ENCODE measurements around the gene RPL34. TPM values are rescaled to one million over a fixed set of nuclear protein-coding genes. Genes with fewer than 3 reads are reported as not detected.

RPL34 gene
- total RNA-seq, 1 experiment from 2014 or later = 488 TPM

DNA sequence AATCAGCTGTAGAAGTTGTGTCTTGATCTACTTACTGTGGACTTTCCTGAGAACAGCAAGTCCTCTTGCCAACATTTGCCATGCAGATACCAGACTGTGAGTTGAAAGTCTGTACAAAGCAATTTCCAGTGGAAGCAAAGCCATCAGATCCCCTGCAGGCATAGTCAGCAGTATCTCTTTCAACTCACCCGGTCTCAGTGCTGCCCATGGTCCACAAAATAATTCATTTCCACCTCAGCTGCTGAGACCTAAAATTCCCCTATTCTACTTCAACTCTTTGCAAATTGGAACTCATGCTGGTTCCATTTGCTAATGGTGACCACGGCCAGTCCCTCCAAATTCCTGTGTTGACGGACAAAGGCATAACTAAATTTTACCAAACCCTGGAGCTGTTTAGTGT, 46.0 kb upstream of the RPL34 start:
- Histone ChIP-seq H3K9me3 (ENCODE audit: control insufficient read depth, insufficient read depth, low read depth, low read length) (no peaks in the 10 kb centered on the region), H3K27ac (ENCODE audit: low read length) (no peak overlapping the region), H3K4me1 (ENCODE audit: control insufficient read depth, insufficient read depth, low read length) (no peaks in the 10 kb centered on the region), H3K36me3 (ENCODE audit: control insufficient read depth, insufficient read depth, low read length) (no peaks in the 10 kb centered on the region), H3K27me3 (ENCODE audit: control insufficient read depth, insufficient read depth, low read length) (no peaks in the 10 kb centered on the region), H3K4me3 (ENCODE audit: low read depth in 2 of 2, low read length in 2 of 2) (no peak overlapping the region)
- CTCF ChIA-PET = no interaction called here
- no peak for ATAC-seq
- no peak for DNase-seq (ENCODE audit: low read depth, low spot score)
- no TSS peak for BruUV-seq (replicated peaks)
- POLR2A ChIA-PET = no interaction called here
- in situ Hi-C loops (cut with HindIII; ENCODE audit: low pct_unique_long_range_greater_than_20kb, low sequenced_read_pairs) = no loop called here
- intact Hi-C loops (cut with micrococcal nuclease; ENCODE audit: unreplicated experiment) = loop anchor here (5.0 to 10.0 kb wide), 2 partner anchors 510 to 557 kb away; no protein-coding TSS in a partner anchor
- TF ChIP-seq POLR2AphosphoS5 (IDR thresholded peaks at IDR 0.05; ENCODE audit: low read depth, low read length) (no peak), TCF7L2 (IDR thresholded peaks at IDR 0.05; ENCODE audit: low read depth, low read length) (no peak), SIN3A (IDR thresholded peaks at IDR 0.05; ENCODE audit: borderline replicate concordance, insufficient read depth, low read depth, low read length) (no peak)
- TF ChIP-seq, protein P1, sequence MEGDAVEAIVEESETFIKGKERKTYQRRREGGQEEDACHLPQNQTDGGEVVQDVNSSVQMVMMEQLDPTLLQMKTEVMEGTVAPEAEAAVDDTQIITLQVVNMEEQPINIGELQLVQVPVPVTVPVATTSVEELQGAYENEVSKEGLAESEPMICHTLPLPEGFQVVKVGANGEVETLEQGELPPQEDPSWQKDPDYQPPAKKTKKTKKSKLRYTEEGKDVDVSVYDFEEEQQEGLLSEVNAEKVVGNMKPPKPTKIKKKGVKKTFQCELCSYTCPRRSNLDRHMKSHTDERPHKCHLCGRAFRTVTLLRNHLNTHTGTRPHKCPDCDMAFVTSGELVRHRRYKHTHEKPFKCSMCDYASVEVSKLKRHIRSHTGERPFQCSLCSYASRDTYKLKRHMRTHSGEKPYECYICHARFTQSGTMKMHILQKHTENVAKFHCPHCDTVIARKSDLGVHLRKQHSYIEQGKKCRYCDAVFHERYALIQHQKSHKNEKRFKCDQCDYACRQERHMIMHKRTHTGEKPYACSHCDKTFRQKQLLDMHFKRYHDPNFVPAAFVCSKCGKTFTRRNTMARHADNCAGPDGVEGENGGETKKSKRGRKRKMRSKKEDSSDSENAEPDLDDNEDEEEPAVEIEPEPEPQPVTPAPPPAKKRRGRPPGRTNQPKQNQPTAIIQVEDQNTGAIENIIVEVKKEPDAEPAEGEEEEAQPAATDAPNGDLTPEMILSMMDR (IDR thresholded peaks at IDR 0.05) = no peak
- TF ChIP-seq, protein P2, sequence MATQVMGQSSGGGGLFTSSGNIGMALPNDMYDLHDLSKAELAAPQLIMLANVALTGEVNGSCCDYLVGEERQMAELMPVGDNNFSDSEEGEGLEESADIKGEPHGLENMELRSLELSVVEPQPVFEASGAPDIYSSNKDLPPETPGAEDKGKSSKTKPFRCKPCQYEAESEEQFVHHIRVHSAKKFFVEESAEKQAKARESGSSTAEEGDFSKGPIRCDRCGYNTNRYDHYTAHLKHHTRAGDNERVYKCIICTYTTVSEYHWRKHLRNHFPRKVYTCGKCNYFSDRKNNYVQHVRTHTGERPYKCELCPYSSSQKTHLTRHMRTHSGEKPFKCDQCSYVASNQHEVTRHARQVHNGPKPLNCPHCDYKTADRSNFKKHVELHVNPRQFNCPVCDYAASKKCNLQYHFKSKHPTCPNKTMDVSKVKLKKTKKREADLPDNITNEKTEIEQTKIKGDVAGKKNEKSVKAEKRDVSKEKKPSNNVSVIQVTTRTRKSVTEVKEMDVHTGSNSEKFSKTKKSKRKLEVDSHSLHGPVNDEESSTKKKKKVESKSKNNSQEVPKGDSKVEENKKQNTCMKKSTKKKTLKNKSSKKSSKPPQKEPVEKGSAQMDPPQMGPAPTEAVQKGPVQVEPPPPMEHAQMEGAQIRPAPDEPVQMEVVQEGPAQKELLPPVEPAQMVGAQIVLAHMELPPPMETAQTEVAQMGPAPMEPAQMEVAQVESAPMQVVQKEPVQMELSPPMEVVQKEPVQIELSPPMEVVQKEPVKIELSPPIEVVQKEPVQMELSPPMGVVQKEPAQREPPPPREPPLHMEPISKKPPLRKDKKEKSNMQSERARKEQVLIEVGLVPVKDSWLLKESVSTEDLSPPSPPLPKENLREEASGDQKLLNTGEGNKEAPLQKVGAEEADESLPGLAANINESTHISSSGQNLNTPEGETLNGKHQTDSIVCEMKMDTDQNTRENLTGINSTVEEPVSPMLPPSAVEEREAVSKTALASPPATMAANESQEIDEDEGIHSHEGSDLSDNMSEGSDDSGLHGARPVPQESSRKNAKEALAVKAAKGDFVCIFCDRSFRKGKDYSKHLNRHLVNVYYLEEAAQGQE (IDR thresholded peaks at IDR 0.05; ENCODE audit: insufficient read depth in 1 of 2, low read depth in 2 of 2, low read length in 1 of 2) = no peak

DNA sequence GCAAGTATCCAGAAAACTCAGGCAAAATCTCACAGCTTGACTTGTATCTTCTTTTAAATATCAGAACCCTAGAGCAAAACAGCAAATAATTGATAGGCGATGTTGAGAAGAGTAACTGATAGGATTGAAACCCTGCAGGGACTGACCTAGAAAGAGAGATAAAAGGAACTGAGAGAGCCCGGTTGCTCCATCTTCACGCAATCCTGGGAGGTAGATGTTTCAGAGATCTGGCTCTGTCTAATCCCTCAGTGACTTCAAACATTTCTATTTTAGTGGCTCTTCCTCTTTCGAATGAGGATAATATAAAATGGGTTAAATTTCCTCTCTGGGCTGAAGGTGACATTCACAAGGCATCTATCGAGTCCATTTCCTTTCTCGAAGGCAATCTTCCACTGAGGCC, 39.3 kb upstream of the RPL34 start:
- Histone ChIP-seq H3K36me3 (ENCODE audit: control insufficient read depth, insufficient read depth, low read length) (no peaks in the 10 kb centered on the region), H3K9me3 (ENCODE audit: control insufficient read depth, insufficient read depth, low read depth, low read length) (no peaks in the 10 kb centered on the region), H3K27me3 (ENCODE audit: control insufficient read depth, insufficient read depth, low read length) (no peaks in the 10 kb centered on the region), H3K4me3 (ENCODE audit: low read depth in 2 of 2, low read length in 2 of 2) (no peak overlapping the region), H3K27ac (ENCODE audit: low read length) (no peak overlapping the region), H3K4me1 (ENCODE audit: control insufficient read depth, insufficient read depth, low read length) (no peaks in the 10 kb centered on the region)
- BruUV-seq (replicated peaks) = no TSS peak
- TF ChIP-seq POLR2AphosphoS5 (IDR thresholded peaks at IDR 0.05; ENCODE audit: low read depth, low read length) = no peak
- TF ChIP-seq, protein P2 (IDR thresholded peaks at IDR 0.05; ENCODE audit: insufficient read depth in 1 of 2, low read depth in 2 of 2, low read length in 1 of 2) = no peak
- TF ChIP-seq, protein P1 (IDR thresholded peaks at IDR 0.05) = no peak
- TF ChIP-seq SIN3A (IDR thresholded peaks at IDR 0.05; ENCODE audit: borderline replicate concordance, insufficient read depth, low read depth, low read length) = no peak
- no peak for TF ChIP-seq TCF7L2 (IDR thresholded peaks at IDR 0.05; ENCODE audit: low read depth, low read length)
- no peak for ATAC-seq
- DNase-seq (ENCODE audit: low read depth, low spot score) = no peak
- in situ Hi-C loops (cut with HindIII; ENCODE audit: low pct_unique_long_range_greater_than_20kb, low sequenced_read_pairs) = no loop called here
- POLR2A ChIA-PET = no interaction called here
- CTCF ChIA-PET = no interaction called here
- intact Hi-C loops (cut with micrococcal nuclease; ENCODE audit: unreplicated experiment) = no loop called here

Data from Panc1 (cell line).